Endothelial cell of umbilical vein (primary cell): ENCODE measurements around the gene RNU5B-1. TPM values are rescaled to one million over a fixed set of nuclear protein-coding genes. Genes with fewer than 3 reads are reported as not detected.

Source experiments
- BruUV-seq: library from RNA; stranded (reverse); fragments of 400-500 nt; replicated peaks from 2 replicates; lab custom pipeline; 2021; lab: Mats Ljungman, UMichigan
- CTCF ChIA-PET: fragments of 300-600, 350-600 bp; sonication (Branson Sonifier 250); formaldehyde crosslinking; loops from one replicate; lab custom pipeline; 2021; ENCODE audit warnings: antibody characterized with exemption, inconsistent platforms; lab: Charles Lee
- POLR2A ChIA-PET: fragments of 300-600, 350-600 bp; sonication (Branson Sonifier 250); formaldehyde crosslinking; loops from one replicate; lab custom pipeline; 2021; ENCODE audit warnings: antibody characterized with exemption, inconsistent platforms; lab: Charles Lee
- DNase-seq: peaks from one replicate; pipeline ENCODE4 v3.0.0-alpha.2; 2011; ENCODE audit warnings: low read depth, low spot score
- FAIRE-seq: peaks from 2 replicates; lab custom pipeline; 2011; peaks lifted over from hg19 to GRCh38; lab: Jason Lieb, UNC
- H2AFZ ChIP-seq: 2 replicates; pipeline ENCODE4 v1.6.0; 2012; ENCODE audit warnings: low read depth, low read length, control low read depth, inconsistent platforms
- H3K27ac ChIP-seq: 2 replicates; pipeline ENCODE4 v1.5.1; 2011; ENCODE audit warnings: low read depth, mild to moderate bottlenecking, control low read depth, low read length, moderate library complexity; ENCODE audit not compliant: insufficient read depth
- H3K27me3 ChIP-seq, 2 experiments: 2 replicates each; pipeline versions ENCODE4 v1.6.0 to v1.6.1; 2011; ENCODE audit warnings: low read length in 2 of 2, mixed read lengths in 1 of 2; ENCODE audit not compliant: control insufficient read depth in 2 of 2, insufficient read depth in 2 of 2
- H3K36me3 ChIP-seq, 2 experiments: 2 replicates in 1 of 2; 3 replicates in 1 of 2; pipeline ENCODE4 v1.5.1; 2011; ENCODE audit warnings: low read length in 2 of 2, mild to moderate bottlenecking in 1 of 2, moderate library complexity in 1 of 2; ENCODE audit not compliant: control insufficient read depth in 2 of 2, insufficient read depth in 2 of 2; ENCODE audit errors: extremely low read depth in 1 of 2
- H3K4me1 ChIP-seq: 3 replicates; pipeline ENCODE4 v1.5.1; 2011; ENCODE audit warnings: mild to moderate bottlenecking, low read length; ENCODE audit not compliant: control insufficient read depth, insufficient read depth; ENCODE audit errors: extremely low read depth
- H3K4me2 ChIP-seq: 2 replicates; pipeline ENCODE4 v1.6.1; 2011; ENCODE audit warnings: low read length, control low read depth, mixed read lengths; ENCODE audit not compliant: insufficient read depth
- H3K4me3 ChIP-seq, 3 experiments: fragments of 200-600 bp in 1 of 3; sonication (generic), shearing (Covaris generic) in 1 of 3; replicated peaks in 1 of 3; 2 replicates each; pipeline ENCODE4 v1.5.1; 2011 to 2016; ENCODE audit warnings: control low read depth in 3 of 3, low read length in 3 of 3, mild to moderate bottlenecking in 2 of 3, inconsistent platforms in 1 of 3, low read depth in 1 of 3, moderate library complexity in 1 of 3; ENCODE audit not compliant: insufficient read depth in 1 of 3
- H3K79me2 ChIP-seq: 2 replicates; pipeline ENCODE4 v1.6.0; 2012; ENCODE audit warnings: low read length, inconsistent platforms; ENCODE audit not compliant: control insufficient read depth, insufficient read depth
- H3K9ac ChIP-seq: replicated peaks from 2 replicates; pipeline ENCODE3; 2011; ENCODE audit warnings: low read length, control low read depth; ENCODE audit not compliant: insufficient read depth; ENCODE audit errors: extremely low read depth
- H3K9me1 ChIP-seq: replicated peaks from 3 replicates; pipeline ENCODE4 v1.6.0; 2011; ENCODE audit warnings: mild to moderate bottlenecking, low read length; ENCODE audit not compliant: control insufficient read depth, insufficient read depth; ENCODE audit errors: extremely low read depth
- H3K9me3 ChIP-seq: replicated peaks from 2 replicates; pipeline ENCODE4 v1.5.1; 2012; ENCODE audit warnings: low read length, inconsistent platforms; ENCODE audit not compliant: control insufficient read depth, insufficient read depth
- H4K20me1 ChIP-seq: replicated peaks from 2 replicates; pipeline ENCODE3; 2011; ENCODE audit warnings: mild to moderate bottlenecking, low read length; ENCODE audit not compliant: control insufficient read depth, insufficient read depth; ENCODE audit errors: extremely low read depth
- EZH2 ChIP-seq: IDR thresholded peaks from 2 replicates; pipeline ENCODE4 v1.6.1; 2012; ENCODE audit warnings: borderline replicate concordance, low read depth, mild to moderate bottlenecking, moderate library complexity, low read length, inconsistent platforms; ENCODE audit not compliant: severe bottlenecking
- FOS ChIP-seq: IDR thresholded peaks from 2 replicates; pipeline ENCODE4 v1.6.1; 2011; ENCODE audit warnings: mild to moderate bottlenecking, low read length, moderate library complexity, borderline replicate concordance; ENCODE audit not compliant: insufficient read depth
- GATA2 ChIP-seq: IDR thresholded peaks from 2 replicates; pipeline ENCODE4 v1.7.0; 2011; ENCODE audit warnings: low read depth, mild to moderate bottlenecking, moderate library complexity, mixed read lengths, low read length; ENCODE audit not compliant: insufficient read length, insufficient read depth
- JUN ChIP-seq: IDR thresholded peaks from 2 replicates; pipeline ENCODE4 v1.6.1; 2011; ENCODE audit warnings: borderline replicate concordance, low read depth; ENCODE audit not compliant: insufficient read length, insufficient read depth
- MYC ChIP-seq: IDR thresholded peaks from one replicate; pipeline ENCODE4 v1.6.1; 2011; ENCODE audit warnings: mild to moderate bottlenecking, low read depth, low read length
- POLR2A ChIP-seq: IDR thresholded peaks from 2 replicates; pipeline ENCODE4 v1.6.1; 2012; ENCODE audit warnings: low read depth, mild to moderate bottlenecking, control low read depth, low read length
- POLR2AphosphoS5 ChIP-seq: IDR thresholded peaks from 2 replicates; pipeline ENCODE4 v1.6.1; 2012; ENCODE audit warnings: low read depth, mild to moderate bottlenecking, control low read depth, low read length, moderate library complexity; ENCODE audit not compliant: insufficient read depth
- dilution Hi-C: fragments of 300-500 bp; cut with MboI; formaldehyde crosslinking; loops from one replicate; pipeline ENCODE4 v1.15.0; 2019; ENCODE audit warnings: low sequenced_read_pairs; ENCODE audit not compliant: extremely low pct_ligation_motif_present
- intact Hi-C: fragments of 100-400 bp; cut with micrococcal nuclease; formaldehyde crosslinking; loops from one replicate; pipeline ENCODE4 v1.10.0; 2022
- polyA plus RNA-seq, 4 experiments: library from polyadenylated mRNA; depleted of rRNA in 3 of 4; stranded (reverse) in 3 of 4; unstranded in 1 of 4; fragments of >200 nt; gene quantifications; 2 replicates each; pipeline versions ENCODE4 v1.2.1 to v1.2.3, GENCODE V29; 2011 to 2012; ENCODE audit warnings: missing spikeins in 1 of 4
- total RNA-seq: library from RNA; stranded (reverse); gene quantifications from 2 replicates; pipeline ENCODE4 v1.2.3, GENCODE V29; 2021
- TF ChIP-seq, protein P1 (sequence below), 2 donors: IDR thresholded peaks; 1 replicate in 1 of 2; 2 replicates in 1 of 2; pipeline ENCODE4 v1.5.1; 2011; ENCODE audit warnings: low read length in 2 of 2, mild to moderate bottlenecking in 2 of 2, moderate library complexity in 2 of 2, control low read depth in 1 of 2, inconsistent platforms in 1 of 2, low read depth in 1 of 2; ENCODE audit not compliant: insufficient read depth in 1 of 2; ENCODE audit errors: extremely low read depth in 1 of 2
- TF ChIP-seq, protein P2 (sequence below): IDR thresholded peaks from 2 replicates; pipeline ENCODE4 v1.6.1; 2011; ENCODE audit not compliant: insufficient read depth, insufficient read length

Gene RNU5B-1
- total and polyA plus RNA-seq, 2 donors (not counting 3 experiments of a cell fraction or from before 2014, with no cell fraction given), result not detected

DNA sequence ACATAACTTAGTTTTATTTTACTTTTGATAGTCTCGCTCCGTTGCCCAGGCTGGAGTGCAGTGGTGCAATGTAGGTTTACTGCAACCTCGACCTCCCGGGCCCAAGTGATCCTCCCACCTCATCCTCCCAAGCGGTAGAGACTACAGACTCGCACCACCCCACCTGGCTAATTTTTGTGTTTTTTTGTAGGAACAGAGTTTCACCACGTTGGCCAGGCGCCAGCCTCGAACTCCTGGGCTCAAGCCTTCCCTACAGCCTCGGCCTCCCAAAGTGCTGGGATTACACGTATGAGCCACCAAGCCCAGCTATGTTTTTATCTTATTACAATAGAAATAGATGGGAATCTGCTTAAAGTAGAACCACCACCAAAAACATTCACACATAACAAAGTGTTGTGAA, 5.7 kb upstream of the RNU5B-1 start:
- DNase-seq, result no peak
- no peaks in the 10 kb centered on the region for H3K9me1 ChIP-seq
- H3K27me3 ChIP-seq, result no peaks in the 10 kb centered on the region
- H3K27ac ChIP-seq, result no peak overlapping the region
- H3K9ac ChIP-seq, result no peak overlapping the region
- H3K4me3 ChIP-seq, result no peak overlapping the region
- ChIA-PET POLR2A (no interaction called here), CTCF (interaction anchor here (1.0 to 2.1 kb wide), 7 partner anchors 12 to 132 kb away, joined by 3 to 57 read pairs (median 4); partner anchors contain the start of genes CLPX and PARP16)
- BruUV-seq, result no TSS peak
- H3K79me2 ChIP-seq, result no peaks in the 10 kb centered on the region
- no peaks in the 10 kb centered on the region for H4K20me1 ChIP-seq
- FAIRE-seq, result no peak
- H3K36me3 ChIP-seq, result no peaks in the 10 kb centered on the region
- intact Hi-C loops, result no loop called here
- dilution Hi-C loops, result no loop called here
- H2AFZ ChIP-seq, result no peak overlapping the region
- no peaks in the 10 kb centered on the region for H3K9me3 ChIP-seq
- no peak overlapping the region for H3K4me2 ChIP-seq
- peaks cover 8% of the 10 kb centered on the region for H3K4me1 ChIP-seq
- no peak for TF ChIP-seq FOS
- TF ChIP-seq, protein P1, sequence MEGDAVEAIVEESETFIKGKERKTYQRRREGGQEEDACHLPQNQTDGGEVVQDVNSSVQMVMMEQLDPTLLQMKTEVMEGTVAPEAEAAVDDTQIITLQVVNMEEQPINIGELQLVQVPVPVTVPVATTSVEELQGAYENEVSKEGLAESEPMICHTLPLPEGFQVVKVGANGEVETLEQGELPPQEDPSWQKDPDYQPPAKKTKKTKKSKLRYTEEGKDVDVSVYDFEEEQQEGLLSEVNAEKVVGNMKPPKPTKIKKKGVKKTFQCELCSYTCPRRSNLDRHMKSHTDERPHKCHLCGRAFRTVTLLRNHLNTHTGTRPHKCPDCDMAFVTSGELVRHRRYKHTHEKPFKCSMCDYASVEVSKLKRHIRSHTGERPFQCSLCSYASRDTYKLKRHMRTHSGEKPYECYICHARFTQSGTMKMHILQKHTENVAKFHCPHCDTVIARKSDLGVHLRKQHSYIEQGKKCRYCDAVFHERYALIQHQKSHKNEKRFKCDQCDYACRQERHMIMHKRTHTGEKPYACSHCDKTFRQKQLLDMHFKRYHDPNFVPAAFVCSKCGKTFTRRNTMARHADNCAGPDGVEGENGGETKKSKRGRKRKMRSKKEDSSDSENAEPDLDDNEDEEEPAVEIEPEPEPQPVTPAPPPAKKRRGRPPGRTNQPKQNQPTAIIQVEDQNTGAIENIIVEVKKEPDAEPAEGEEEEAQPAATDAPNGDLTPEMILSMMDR (IDR thresholded peaks at IDR 0.05; ENCODE audit: extremely low read depth in 1 of 2, insufficient read depth in 1 of 2, low read depth in 1 of 2, low read length in 2 of 2), result no peak
- no peak for TF ChIP-seq MYC
- no peak for TF ChIP-seq EZH2
- TF ChIP-seq POLR2A, result no peak
- no peak for TF ChIP-seq JUN
- TF ChIP-seq GATA2, result no peak
- TF ChIP-seq, protein P2, sequence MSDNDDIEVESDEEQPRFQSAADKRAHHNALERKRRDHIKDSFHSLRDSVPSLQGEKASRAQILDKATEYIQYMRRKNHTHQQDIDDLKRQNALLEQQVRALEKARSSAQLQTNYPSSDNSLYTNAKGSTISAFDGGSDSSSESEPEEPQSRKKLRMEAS, result no peak
- TF ChIP-seq POLR2AphosphoS5, result no peak
